Activated gamma-delta T cell treated with anti-CD3 and anti-CD28 coated beads, Interleukin-2, amount 50 U/mL, for 16 hours (primary cell): ENCODE measurements around the gene ZNF726.
"Not testable (repeated sequence)": the region's sequence is repeated elsewhere in the genome, so short reads cannot be mapped to it uniquely, and the experiment has no call there.

Experiments used
- DNase-seq: peaks from one replicate; pipeline ENCODE4 v3.0.0-alpha.2; 2020; ENCODE audit warnings: low read depth

ZNF726 gene

DNA sequence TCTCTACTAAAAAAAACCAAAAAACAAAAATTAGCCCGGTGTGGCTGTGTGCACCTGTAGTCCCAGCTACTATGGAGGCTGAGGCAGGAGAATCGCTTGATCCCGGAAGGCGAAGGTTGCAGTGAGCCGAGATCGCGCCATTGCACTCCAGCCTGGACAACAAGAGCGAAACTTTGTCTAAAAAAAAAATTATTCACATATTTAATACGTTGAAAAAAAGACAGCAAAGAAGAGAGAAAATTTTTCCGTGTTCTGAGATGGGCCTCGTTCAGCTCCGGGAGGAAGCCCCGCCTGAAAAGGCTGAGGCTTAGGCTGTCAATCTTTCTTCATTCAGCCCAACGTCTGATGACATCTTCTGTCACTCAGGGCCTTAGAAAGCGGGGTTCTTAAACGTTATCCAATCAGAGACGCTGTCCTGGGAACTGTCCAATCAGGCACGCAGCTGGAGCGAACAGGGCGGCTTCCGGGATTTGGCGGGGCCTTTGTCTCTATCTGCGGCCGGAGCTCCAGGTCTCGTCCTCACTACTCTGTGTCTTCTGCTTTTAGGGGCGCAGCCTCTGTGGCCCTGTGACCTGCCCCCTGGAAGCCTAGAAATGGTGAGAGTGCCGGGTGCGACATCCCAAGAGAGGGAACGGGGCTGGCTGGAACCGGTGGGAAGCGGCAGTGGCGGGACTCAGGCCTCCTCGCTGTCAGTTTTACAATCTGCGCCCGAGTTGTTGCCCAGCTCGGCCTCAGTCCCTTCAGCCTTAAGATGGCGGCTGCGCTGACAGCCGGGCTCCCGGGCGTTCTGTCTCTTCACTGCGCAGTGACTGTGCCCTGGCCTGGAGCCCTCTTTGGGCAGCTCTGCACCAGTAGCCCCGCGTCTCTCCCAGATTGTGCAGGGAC lies at the start of gene ZNF726:
Gene ZNF726 (plus strand): TSS at position 485 of the 885 bp plus-strand sequence. CDS start 109 bp downstream, at position 594.
- peak; percentile 76 for DNase-seq

DNA sequence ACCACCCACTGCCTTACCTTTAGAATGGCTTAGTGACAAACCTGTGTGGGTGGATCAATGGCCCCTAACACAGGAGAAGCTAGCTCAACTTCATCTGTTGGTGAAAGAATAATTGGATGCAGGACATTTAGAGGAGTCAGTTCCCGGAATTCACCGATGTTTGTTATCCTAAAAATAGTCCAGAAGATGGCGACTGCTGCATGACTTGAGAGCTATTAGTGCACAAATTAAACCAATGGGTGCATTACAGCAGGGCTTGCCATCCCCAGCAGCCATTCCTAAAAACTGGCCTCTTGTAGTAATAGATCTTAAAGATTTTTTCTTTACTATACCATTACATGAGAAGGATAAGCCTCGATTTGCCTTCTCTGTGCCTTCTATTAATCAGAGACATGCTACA lies 46.8 kb upstream of the ZNF726 start:
- no peak for DNase-seq

DNA sequence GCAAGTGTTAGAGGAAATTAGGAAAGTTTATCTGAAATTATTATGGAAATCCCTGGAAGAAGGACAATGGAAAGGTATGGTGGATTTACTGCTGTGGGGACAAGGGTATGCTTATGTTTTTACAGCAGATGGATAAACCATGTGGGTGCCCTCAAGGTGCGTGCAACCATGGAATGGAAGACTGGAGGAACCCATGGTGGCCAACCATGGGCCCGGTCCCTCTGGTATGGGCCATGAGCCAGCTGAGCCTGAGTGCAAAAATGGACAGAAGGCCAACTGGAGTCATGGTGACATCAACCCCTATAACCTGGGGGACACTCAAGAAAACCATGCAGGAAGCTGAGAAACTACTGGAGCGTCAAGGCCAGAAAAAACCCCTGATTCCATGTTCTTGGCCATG lies 46.1 kb upstream of the ZNF726 start:
- DNase-seq: no peak

DNA sequence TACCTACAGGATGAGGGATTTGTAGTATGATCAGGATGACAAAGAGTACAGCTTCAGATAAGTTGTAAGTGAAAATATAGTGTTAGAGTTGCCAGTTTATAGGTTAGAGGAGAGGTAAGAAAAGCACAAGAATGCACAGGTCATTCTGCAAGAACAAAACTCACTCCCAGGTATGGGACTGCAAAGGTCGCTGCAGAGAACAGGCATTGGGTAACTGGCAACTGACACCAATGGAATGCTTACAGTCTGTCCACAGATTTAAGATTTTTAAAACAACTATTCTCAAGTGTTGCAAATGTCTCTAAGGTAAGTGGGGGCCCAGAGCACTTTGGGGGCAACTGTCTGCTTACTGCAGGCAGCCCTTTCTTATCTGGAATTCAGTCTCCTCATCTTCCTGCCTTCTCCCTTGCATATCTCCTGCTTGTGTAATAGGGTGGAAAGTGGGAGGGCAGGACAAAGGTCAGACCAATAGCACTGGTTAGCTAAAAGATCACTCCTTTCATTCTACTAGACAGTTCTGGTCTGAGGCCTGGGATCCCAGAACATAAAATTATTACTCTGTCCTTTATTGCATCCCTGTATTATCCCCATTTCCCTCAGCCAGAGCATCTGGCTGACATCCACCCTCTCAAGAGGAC lies 42.3 kb upstream of the ZNF726 start:
- DNase-seq: no peak

DNA sequence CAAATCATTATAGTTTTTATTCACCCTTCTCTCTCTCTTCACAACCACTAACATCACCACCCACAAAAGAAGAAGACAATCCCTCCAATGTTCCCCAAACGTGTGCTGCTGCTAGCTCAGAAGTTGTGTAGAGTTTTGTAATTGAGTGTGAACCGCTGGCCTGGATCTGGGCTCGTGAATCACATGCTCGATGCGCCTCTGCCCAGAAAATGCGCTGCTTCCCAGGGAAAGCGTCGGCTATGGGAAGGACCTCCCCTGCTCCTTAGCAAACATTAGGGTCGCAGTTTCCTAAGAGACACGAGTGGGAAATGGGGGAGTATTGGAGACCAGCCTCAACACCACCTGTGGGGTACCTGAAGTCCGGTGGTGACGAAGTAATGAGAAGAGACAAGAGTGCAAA lies 38.4 kb upstream of the ZNF726 start:
- DNase-seq: no peak

DNA sequence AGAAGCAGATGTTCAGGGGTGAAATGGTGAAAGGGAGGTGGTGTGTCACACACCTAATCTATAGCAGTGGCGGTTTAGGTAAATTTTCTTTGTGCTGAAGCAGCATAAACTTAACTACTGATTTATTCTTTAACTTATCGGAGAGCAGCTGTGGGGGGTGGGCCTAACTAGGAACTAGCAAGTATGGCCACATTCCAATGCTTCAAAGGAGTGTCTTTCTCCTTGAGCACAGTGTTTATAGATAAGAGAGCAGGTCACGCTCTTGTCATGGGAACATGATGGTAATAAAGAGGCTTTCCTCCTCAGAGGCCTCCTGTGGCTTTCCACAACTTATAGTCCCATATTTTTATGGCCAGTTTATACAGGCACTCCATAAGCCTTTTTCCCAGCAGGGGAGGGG lies 37.9 kb upstream of the ZNF726 start:
- not testable (repeated sequence) for DNase-seq

DNA sequence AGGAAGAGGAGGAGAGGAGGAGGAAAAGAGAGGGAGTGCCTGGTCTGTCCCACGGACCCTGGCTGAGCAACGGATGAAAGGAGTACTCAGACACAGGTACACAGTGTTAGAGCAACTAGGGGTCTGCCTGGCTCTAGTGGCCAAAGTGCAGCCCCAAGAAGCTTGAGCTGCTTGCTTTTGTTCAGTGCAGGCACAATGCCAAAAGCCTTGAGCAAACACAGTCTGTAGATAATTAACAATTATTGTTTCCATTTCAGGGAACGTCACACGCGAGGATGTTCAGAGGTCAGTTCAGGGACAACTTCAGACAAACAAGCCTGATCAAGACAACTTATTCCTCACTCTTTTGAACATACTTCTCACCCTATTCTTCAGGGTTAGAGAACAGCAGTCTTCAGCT lies 32.2 kb upstream of the ZNF726 start:
- DNase-seq: no peak

DNA sequence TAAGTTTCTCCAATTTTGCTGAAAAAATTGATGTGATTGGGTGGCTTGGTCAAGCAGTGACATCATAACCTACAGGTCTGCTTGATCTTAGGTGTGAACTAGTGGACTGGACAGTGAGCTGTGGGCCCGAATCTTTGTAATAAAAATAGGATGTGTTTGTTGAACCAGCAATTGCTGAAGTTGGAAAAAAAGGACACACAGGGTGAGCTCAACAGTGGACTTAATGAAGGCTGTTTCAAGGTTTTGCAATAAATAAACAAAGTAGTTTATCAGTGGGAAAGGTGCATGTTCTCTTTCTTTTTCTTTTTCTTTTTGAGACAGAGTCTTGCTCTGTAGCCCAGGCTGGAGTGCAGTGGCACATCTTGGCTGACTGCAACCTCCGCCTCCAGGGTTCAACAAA lies 30.3 kb upstream of the ZNF726 start:
- DNase-seq: no peak

DNA sequence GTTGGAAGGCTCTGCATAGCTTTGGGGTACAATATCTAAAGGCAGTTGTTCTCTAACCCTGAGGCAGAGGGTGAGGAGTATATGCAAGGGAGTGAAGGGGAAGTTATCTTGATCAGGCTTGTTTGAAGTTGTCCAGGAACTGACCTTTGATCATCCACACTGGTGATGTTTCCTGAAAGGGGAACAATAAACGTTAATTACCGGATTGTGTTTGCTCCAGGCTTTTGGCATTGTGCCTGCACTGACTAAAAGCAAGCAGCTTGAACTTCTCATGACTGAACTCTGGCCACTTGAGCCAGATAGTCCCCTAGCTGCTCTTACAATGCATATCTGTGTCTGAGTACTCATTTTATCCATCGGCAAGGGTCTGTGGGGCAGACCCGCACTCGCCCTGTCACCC lies 27.0 kb upstream of the ZNF726 start:
- no peak for DNase-seq

DNA sequence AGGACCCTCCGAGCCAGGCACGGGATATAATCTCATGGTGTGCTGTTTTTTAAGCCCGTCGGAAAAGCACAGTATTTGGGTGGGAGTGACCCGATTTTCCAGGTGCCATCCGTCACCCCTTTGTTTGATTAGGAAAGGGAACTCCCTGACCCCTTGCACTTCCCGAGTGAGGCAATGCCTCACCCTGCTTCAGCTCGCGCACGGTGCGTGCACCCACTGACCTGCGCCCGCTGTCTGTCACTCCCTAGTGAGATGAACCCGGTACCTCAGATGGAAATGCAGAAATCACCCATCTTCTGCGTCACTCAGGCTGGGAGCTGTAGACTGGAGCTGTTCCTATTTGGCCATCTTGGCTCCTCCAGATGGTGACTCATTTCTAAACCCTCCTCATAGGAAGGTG lies 18.6 kb upstream of the ZNF726 start:
- not testable (repeated sequence) for DNase-seq

DNA sequence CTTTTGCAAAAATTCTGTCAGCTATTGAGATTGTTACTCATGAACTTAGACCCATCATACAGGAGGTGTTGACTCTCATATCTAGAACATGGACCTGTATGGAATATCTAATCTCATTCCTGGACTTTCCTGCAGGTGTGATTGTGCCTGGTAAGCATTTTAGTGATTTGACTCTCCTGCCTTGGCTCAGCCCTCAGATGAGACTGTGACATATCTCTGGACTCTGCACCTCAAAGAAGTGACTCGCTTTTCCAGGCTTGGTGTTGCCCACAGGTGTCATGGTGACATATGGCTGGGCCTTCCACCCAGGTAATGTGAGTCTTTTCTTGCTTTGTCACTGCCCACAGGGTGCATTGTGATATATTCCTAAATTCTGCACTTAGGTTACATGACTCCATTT lies 17.8 kb upstream of the ZNF726 start:
- no peak for DNase-seq

DNA sequence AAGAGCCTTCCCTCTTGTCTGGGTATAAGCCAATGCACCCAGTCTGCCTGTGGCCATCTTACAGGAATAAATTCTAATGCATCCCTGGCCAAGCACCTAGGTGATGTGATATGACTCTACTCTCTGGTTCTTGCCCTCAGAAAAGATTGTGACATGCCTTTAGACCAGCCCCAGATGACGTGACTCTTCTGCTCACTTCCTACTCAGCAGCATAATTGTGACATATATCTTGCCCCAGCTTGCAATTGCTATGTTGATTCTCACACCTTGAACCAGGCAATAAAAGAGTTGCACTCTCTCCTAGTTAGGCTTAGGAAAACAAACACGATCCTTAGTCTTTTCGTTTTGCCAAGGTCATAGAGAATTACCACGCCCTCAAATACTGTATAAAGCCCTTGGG lies 13.3 kb upstream of the ZNF726 start:
- no peak for DNase-seq

DNA sequence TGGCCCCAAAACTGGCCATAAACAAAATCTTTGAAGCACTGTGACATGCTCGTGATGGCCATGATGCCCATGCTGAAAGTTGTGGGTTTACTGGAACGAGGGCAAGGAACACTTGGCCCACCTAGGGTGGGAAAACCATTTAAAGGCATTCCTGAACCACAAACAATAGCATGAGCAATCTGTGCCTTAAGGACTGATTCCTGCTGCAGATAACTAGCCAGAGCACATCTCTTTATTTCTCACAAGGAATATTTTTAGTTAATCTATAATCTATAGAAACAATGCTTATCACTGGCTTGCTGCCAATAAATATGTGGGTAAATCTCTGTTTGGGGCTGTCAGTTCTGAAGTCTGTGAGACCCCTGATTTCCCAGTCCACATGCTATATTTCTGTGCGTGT lies 10.3 kb upstream of the ZNF726 start:
- DNase-seq: no peak

DNA sequence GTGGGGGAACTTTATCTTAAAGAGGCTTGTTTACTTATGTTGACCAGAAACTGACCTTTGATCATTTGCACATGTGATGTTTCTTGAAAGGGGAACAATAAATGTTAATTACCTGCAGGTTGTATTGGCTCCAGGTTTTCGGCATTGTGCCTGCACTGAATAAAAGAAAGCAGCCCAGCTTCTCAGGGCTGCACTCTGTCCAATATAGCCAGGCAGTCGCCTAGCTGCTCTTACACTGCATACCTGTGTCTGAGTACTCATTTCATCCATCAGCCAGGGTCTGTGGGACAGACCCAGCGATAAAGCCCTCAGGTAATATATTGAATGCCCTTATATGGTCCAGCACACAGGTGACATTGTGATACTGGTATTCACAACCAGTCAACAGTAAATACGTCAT lies 8.9 kb upstream of the ZNF726 start:
- DNase-seq: no peak

DNA sequence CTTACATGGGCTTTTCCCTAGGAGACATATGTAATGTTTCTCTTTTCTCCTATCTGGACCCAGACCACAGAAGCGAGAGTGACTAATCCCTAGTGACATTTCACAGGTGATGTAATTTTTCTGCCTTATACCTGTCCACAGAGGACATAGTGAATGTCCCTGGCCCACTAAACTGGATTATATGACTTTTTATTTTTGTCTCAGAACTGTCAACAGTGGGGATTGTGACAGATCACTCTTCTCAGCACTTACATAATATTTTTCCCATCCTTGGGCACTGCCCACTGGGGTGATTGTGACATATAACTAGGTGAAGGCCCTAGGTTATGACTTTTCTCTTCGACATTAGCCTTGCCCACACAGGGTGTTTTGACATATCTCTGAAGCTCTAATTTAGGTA lies 7.9 kb upstream of the ZNF726 start:
- no peak for DNase-seq

DNA sequence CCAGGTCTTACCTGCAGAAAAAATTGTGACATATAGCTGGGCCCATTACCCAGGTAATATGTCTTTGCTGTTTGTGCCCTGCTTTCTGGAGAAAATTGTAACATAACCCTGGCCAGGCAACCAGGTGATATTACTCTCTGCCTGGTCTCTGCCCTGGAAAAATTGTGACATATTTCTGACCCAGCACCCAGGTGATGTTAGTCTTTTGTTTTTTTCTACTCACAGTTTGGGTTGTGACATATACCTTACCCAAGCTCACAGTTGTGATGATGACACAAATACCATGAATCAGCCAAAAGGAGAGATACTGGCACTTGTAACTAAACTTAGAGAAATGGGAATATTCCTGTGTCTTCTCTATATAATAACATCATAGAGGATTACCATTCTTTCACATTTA lies 6.5 kb upstream of the ZNF726 start:
- DNase-seq: no peak

DNA sequence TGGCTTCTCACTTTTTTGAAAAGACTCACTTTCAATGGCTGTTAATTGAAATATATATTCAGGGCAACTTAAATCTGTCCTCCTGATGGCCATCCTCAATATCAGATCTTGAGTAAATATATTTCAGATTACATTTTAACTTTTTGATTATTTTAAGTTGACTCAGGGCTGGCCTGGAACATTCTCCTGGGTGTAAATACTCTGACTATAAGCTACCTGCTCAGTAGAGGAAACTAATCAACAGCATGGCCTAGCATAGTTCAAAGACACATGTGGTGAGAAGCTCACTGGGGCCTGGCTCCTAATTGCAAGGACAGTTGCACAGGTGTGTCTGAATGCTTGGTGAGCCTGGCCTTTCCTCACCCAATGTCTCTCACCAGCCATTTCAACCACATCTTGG lies 5.5 kb upstream of the ZNF726 start:
- no peak for DNase-seq

DNA sequence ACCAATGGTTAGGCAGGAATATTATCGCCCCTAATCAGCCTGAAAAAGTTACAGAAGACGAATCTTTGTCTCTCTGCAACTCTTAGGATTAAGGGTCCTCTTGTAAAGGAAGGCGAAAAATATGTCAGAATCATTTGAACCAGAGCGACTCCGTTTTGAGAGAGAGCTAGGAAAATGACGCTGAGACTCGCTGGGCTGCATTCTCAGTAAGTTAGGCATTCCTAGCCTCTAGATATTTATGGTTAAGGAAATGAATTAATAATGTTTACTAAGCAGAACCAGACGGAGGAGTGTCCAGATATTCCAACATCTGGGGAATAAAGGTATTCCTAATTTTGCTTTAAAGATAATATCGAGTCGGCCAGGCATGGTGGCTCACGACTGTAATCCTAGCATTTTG lies 755 bp upstream of the ZNF726 start:
- no peak for DNase-seq

DNA sequence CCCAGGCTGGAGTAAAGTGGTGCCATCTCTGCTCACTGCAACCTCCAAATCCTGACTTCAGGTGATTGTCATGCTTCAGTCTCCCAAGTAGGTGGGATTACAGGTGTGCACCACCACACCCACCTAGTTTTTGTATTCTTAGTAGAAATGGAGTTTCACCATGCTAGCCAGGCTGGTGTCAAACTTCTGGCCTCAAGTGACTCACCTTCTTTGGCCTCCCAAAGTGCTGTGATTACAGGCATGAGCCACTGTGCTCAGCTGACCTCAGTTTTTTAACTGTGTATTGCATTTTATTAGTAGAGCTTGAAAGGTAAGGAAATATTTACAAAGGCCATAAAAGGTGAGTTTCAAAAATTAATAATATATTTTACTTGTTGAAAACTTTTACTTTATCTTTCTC lies 2.3 kb downstream of the ZNF726 start:
- no peak for DNase-seq

DNA sequence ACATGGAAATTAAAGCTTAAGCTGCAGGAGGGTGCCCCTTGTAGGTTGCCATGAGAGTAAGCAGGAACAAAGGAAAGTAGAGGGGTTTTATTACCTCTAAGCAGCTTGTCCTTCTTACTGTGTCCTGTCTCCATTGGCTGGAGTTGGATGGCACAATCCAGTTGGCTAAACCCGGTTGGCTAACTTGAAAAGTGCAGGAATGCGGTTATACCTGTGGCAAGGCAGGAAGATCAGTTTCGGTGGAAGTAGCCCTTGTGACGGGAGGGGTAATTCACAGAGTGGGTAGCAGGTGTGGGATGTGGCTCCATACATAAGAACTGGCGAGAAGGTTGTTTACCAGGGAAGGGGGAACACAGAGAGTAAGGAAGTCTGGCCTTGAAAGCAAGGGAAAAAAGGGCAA lies 3.2 kb downstream of the ZNF726 start:
- DNase-seq: no peak

DNA sequence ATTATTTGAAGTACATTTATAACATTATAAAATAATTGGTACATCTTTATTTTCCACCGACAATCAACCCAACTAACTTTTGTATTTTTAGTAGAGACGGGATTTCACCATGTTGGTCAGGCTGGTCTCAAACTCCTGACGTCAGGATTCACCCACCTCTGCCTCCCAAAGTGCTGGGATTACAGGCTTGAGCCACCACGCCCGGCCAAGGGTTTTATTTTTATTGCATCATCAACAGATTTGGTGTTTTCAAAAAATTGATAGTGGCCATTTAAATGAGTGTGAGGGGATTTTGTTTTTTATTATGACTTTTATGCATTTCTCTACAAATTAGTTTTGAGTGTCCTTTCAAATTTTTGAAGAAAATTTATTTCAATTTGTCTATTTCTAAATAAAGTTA lies 10.6 kb downstream of the ZNF726 start:
- DNase-seq: no peak

DNA sequence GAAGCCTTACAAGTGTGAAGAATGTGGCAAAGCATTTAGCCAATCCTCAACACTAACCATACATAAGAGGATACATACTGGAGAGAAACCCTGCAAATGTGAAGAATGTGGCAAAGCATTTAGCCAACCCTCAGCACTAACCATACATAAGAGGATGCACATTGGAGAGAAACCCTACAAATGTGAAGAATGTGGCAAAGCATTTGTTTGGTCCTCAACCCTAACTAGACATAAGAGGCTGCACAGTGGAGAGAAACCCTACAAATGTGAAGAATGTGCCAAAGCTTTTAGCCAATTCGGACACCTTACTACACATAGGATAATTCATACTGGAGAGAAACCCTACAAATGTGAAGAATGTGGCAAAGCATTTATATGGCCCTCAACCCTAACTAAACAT lies 18.2 kb downstream of the ZNF726 start:
- DNase-seq: no peak

DNA sequence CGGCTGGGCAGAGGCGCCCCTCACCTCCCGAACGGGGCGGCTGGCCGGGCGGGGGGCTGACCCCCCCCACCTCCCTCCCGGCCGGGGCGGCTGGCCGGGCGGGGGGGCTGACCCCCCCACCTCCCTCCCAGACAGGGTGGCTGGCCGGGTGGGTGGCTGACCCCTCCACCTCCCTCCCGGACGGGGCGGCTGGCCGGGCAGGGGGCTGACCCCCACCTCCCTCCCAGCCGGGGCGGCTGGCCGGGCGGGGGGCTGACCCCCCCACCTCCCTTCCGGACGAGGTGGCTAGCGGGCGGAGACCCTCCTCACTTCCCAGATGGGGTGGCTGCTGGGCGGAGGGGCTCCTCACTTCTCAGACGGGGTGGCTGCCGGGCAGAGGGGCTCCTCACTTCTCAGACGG lies 22.3 kb downstream of the ZNF726 start:
- not testable (repeated sequence) for DNase-seq

DNA sequence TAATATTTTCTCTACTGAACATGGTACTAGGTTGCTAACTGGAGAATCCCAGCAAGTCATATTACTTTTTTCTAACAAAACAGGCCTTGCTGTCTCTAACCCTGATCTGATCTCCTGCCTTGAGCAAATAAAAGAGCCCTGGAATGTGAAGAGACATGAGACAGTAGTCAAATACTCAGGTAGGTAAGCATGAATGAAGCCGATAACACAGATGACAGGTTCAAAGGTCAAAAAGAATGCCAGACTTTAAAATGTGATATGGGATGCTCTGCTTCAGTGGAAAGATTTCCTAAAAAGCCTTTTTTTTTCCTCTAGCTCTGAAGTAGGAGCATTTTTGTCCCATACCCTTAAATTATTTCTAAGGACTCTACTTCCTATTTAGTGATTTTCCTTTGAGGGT lies 28.7 kb downstream of the ZNF726 start:
- DNase-seq: no peak
